Activated naive CD8-positive, alpha-beta T cell (primary cell): ENCODE data around the gene CLNS1A.
"Not testable (repeated sequence)": the region's sequence is repeated elsewhere in the genome, so short reads cannot be mapped to it uniquely, and the experiment has no call there.

ENCODE experiments used
- H3K27ac Mint-ChIP-seq: one replicate; pipeline ENCODE4 v1.8.0; 2021; ENCODE audit warnings: mixed read lengths
- H3K27me3 Mint-ChIP-seq: one replicate; pipeline ENCODE4 v1.8.0; 2021; ENCODE audit warnings: mixed read lengths
- H3K36me3 Mint-ChIP-seq: one replicate; pipeline ENCODE4 v1.8.0; 2021; ENCODE audit warnings: mixed read lengths
- H3K4me1 Mint-ChIP-seq: one replicate; pipeline ENCODE4 v1.8.0; 2021; ENCODE audit warnings: low read depth, mixed read lengths
- H3K4me3 Mint-ChIP-seq: one replicate; pipeline ENCODE4 v1.8.0; 2021; ENCODE audit warnings: mild to moderate bottlenecking, mixed read lengths
- H3K9me3 Mint-ChIP-seq: one replicate; pipeline ENCODE4 v1.8.0; 2021; ENCODE audit warnings: low read depth, mixed read lengths

Gene CLNS1A

GRCh38 chr11:77647654-77648305 is 10.2 kb upstream of the CLNS1A start:
- peaks cover 9% of the 10 kb centered on the region for H3K27me3 Mint-ChIP-seq
- no peaks in the 10 kb centered on the region for H3K36me3 Mint-ChIP-seq
- H3K9me3 Mint-ChIP-seq, result no peaks in the 10 kb centered on the region
- H3K27ac Mint-ChIP-seq, result no peak overlapping the region
- H3K4me1 Mint-ChIP-seq, result no peaks in the 10 kb centered on the region
- H3K4me3 Mint-ChIP-seq, result no peak overlapping the region

DNA sequence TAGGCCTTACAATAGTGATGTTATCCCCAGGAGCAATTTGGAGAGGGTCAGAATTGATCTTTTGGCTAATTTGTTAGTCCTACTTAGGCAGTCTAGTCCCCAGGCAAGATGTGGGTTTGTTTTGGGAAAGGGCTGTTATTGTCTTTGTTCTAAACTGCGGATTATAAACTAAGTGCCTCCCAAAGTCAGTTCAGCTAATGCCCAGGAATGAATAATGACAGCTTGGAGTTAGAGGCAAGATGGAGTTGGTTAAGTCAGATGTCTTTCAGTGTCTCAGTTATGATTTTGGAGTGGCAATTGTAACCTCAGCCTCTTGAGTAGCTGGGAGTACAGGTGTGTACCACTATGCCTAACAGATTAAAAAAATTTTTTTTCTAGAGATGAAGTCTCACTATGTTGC is 7.3 kb upstream of the CLNS1A start:
- H3K4me3 Mint-ChIP-seq, result no peak overlapping the region
- no peaks in the 10 kb centered on the region for H3K9me3 Mint-ChIP-seq
- no peaks in the 10 kb centered on the region for H3K4me1 Mint-ChIP-seq
- H3K27me3 Mint-ChIP-seq, result peaks cover 8% of the 10 kb centered on the region
- H3K36me3 Mint-ChIP-seq, result peaks cover 3% of the 10 kb centered on the region
- no peak overlapping the region for H3K27ac Mint-ChIP-seq

- Mint-ChIP-seq H3K27me3 (peaks cover 7% of the 10 kb centered on the region), H3K9me3 (no peaks in the 10 kb centered on the region), H3K4me1 (peaks cover 7% of the 10 kb centered on the region), H3K27ac (no peak overlapping the region), H3K36me3 (peaks cover 5% of the 10 kb centered on the region), H3K4me3 (no peak overlapping the region)
Measured at GRCh38 chr11:77642228-77642627, 4.6 kb upstream of the CLNS1A start.

DNA sequence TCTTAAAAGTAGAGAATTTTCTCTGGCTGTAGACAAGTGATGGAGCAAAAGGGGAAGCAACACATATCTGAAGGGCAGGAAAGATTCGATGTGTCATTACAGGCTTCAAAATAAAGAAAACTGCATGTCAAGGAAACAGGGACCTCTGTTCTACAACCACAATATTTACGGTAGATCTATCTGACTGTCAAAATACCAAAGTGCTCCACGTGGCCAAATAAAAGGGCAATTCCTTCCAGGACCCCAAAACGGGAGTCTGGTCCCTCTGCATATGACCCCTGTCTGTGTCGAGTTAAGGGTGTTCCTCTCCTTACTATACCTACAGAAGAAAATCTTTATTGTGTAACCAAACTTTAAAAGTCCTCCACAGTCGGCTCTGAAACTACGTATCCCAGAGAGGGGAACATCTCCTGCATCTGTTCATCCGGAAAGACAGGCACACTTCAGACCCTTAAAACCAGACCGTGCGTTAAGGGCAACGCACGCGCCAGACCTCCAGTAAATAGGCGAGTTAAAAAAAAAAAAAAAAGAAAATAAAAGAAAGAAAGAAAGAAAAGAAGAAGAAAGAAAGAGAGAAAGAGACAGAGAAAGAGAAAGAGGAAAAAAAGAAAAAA is 756 bp downstream of the CLNS1A start:
- Mint-ChIP-seq H3K36me3 (peaks cover 15% of the 10 kb centered on the region), H3K4me1 (peaks cover 45% of the 10 kb centered on the region), H3K9me3 (no peaks in the 10 kb centered on the region), H3K4me3 (peak overlapping the region; percentile 96), H3K27ac (peak overlapping the region; percentile 99), H3K27me3 (no peaks in the 10 kb centered on the region)

DNA sequence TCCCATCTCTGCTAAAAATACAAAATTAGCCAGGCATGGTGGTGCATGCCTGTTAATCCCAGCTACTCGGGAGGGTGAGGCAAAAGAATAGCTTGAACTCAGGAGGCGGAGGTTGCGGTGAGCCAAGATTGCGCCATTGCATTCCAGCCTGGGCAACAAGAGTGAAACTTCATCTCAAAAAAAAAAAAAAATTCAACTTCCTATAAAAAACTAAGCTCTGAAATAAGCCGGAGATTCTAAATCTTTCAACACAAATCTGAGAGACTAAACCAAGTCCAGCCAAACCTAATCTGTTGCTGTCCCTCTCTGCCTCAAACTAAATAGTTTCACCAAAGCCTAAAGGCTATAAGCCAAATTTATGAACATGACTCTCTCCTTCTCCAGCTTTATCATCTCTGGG is 3.7 kb downstream of the CLNS1A start:
- H3K9me3 Mint-ChIP-seq, H3K27me3 Mint-ChIP-seq: not testable (repeated sequence)
- H3K4me3 Mint-ChIP-seq, result peak overlapping the region; percentile 20
- peaks cover 58% of the 10 kb centered on the region for H3K4me1 Mint-ChIP-seq
- peaks cover 12% of the 10 kb centered on the region for H3K36me3 Mint-ChIP-seq
- H3K27ac Mint-ChIP-seq, result peak overlapping the region; percentile 64

DNA sequence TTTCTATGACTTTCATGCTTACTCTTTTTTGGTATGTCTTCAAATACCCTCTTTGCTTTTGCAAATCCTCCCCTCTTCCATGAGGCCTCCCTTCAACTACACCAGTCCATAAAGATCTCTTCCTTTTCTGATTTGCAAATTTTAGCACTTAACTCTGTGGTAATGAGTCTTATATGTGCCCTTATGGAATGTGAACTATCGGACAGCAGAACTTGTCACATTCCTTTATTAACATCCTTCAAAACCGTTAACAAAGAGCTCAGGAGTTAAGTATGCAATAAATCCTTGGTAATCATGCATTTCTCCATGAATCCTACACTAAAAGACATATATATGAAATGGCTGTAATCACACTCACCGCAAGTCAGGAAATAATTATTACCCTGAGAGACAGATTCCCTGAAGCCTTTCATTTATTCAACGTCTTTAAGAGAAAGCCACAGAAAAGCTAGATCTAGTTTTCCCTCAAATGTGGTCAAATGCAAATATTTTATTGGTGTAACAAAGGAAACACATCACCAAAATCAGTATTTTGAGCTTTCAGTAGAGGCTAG is 7.4 kb downstream of the CLNS1A start:
- no peak overlapping the region for H3K4me3 Mint-ChIP-seq

DNA sequence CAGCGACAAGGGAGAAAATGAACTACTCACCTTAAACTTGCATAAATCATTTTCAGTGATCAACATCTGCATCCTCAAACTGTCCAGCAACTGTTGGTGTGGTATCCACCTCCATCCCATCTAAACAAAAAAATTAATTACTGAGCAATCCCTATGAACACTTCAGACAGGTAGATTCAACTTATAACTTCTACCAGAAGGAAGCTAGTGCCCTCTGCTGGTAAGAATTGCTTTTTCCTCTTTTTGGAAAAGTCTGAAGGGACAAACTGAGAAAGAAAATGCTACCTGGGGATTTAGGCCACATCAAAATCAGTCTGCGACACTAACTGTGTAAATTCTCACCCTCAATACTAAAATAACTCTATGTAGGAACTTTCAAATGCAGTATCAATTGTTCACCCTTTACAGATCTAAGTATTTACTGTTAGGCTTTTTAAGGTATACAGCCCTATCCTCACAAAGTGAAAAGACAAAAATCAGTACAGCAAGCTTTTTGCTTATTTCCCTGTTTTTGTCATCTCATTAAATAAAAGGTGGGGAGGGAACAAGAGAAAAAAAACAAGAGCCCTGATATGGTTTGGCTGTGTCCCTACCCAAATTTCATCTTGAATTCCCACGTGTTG is 17.9 kb downstream of the CLNS1A start:
- no peaks in the 10 kb centered on the region for H3K9me3 Mint-ChIP-seq
- no peak overlapping the region for H3K27ac Mint-ChIP-seq
- no peaks in the 10 kb centered on the region for H3K4me1 Mint-ChIP-seq
- H3K4me3 Mint-ChIP-seq, result no peak overlapping the region
- H3K27me3 Mint-ChIP-seq, result no peaks in the 10 kb centered on the region
- H3K36me3 Mint-ChIP-seq, result peaks cover 16% of the 10 kb centered on the region

More for the DNA sequence above, 7.4 kb downstream of the CLNS1A start:
- Mint-ChIP-seq H3K4me1 (peaks cover 42% of the 10 kb centered on the region), H3K27ac (peak overlapping the region; percentile 12), H3K27me3 (no peaks in the 10 kb centered on the region), H3K9me3 (no peaks in the 10 kb centered on the region), H3K36me3 (peaks cover 8% of the 10 kb centered on the region)

DNA sequence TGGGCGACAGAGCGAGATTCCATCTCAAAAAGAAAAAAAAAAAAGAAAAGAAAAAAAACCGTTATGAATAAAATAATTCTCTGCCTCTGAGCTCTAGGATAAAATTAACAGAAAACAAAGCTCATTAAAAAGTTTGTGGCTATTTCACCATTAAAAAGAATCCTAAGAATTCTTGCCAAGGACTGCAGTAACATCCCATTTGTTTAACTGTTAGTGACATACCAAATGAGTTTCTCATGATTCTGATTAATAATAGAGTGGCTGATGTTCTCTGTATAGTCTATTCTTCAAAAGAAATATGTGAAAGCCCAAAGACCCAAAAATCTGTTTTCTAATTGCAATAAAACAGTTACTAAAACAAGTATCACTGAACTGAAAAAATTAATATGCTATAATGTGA is 19.7 kb downstream of the CLNS1A start:
- Mint-ChIP-seq H3K4me3 (no peak overlapping the region), H3K9me3 (no peaks in the 10 kb centered on the region), H3K27me3 (no peaks in the 10 kb centered on the region), H3K36me3 (peaks cover 14% of the 10 kb centered on the region), H3K4me1 (no peaks in the 10 kb centered on the region), H3K27ac (no peak overlapping the region)

DNA sequence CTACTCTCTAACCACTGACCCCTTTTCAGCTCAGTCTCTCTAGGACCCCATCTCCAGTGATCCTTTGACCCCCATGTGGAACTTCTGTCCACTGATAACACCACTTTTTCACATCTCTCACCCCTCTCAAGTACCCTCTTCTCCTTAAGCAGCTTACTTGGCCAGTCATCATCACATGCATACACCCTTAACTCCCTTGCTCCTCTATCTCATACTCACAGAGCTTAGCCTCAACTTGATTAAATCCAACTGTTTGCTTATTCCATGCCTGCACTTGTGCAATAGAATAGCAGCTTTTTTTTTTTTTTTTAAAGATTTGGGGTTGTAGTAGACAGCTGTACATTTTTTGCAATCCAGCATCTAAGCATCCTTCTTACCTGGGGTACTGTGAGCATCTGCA is 25.7 kb downstream of the CLNS1A start:
- Mint-ChIP-seq H3K27me3 (no peaks in the 10 kb centered on the region), H3K4me1 (no peaks in the 10 kb centered on the region), H3K36me3 (peaks cover 9% of the 10 kb centered on the region), H3K27ac (no peak overlapping the region), H3K4me3 (no peak overlapping the region), H3K9me3 (no peaks in the 10 kb centered on the region)

DNA sequence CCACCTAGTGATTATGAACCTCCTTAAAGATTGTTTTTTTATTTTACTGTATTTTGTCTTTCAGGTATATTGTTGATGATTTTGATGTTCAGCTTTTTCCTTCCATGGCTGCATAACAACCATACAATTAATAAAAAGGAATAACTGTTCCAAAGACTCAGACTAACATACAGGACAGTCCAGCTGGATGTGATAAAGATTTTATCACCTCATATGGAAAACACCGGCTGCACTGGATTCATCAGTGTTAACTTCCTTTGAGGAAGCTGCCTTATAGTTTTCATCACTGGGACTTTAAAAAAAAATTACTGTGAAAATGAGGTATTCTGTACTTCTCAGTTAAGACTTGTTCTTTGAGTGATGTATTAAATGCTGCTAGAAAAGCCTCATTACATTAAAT is 28.4 kb downstream of the CLNS1A start:
- Mint-ChIP-seq H3K4me3 (no peak overlapping the region), H3K27me3 (no peaks in the 10 kb centered on the region), H3K4me1 (no peaks in the 10 kb centered on the region), H3K27ac (no peak overlapping the region), H3K36me3 (peaks cover 2% of the 10 kb centered on the region), H3K9me3 (no peaks in the 10 kb centered on the region)

GRCh38 chr11:77604281-77604680 is 33.3 kb downstream of the CLNS1A start:
- H3K4me1 Mint-ChIP-seq, result no peaks in the 10 kb centered on the region
- H3K27ac Mint-ChIP-seq, result no peak overlapping the region
- H3K36me3 Mint-ChIP-seq, result no peaks in the 10 kb centered on the region
- H3K4me3 Mint-ChIP-seq, result no peak overlapping the region
- no peaks in the 10 kb centered on the region for H3K9me3 Mint-ChIP-seq
- H3K27me3 Mint-ChIP-seq, result no peaks in the 10 kb centered on the region

GRCh38 chr11:77602381-77603088 is 35.1 kb downstream of the CLNS1A start:
- Mint-ChIP-seq H3K27ac (no peak overlapping the region), H3K27me3 (no peaks in the 10 kb centered on the region), H3K9me3 (no peaks in the 10 kb centered on the region), H3K4me3 (no peak overlapping the region), H3K4me1 (no peaks in the 10 kb centered on the region), H3K36me3 (no peaks in the 10 kb centered on the region)

- H3K4me1 Mint-ChIP-seq, result no peaks in the 10 kb centered on the region
- no peak overlapping the region for H3K4me3 Mint-ChIP-seq
Measured at GRCh38 chr11:77598195-77598594, 39.4 kb downstream of the CLNS1A start.

GRCh38 chr11:77596626-77597025 is 41.0 kb downstream of the CLNS1A start:
- H3K4me3 Mint-ChIP-seq, result no peak overlapping the region

More at GRCh38 chr11:77598195-77598594, 39.4 kb downstream of the CLNS1A start:
- Mint-ChIP-seq H3K27me3 (no peaks in the 10 kb centered on the region), H3K36me3 (no peaks in the 10 kb centered on the region), H3K9me3 (no peaks in the 10 kb centered on the region), H3K27ac (no peak overlapping the region)

GRCh38 chr11:77593883-77594282 is 43.7 kb downstream of the CLNS1A start:
- Mint-ChIP-seq H3K4me3 (no peak overlapping the region), H3K4me1 (peaks cover 13% of the 10 kb centered on the region), H3K36me3 (no peaks in the 10 kb centered on the region), H3K27ac (no peak overlapping the region), H3K9me3 (no peaks in the 10 kb centered on the region), H3K27me3 (no peaks in the 10 kb centered on the region)

More at GRCh38 chr11:77596626-77597025, 41.0 kb downstream of the CLNS1A start:
- no peaks in the 10 kb centered on the region for H3K9me3 Mint-ChIP-seq
- H3K27ac Mint-ChIP-seq, result no peak overlapping the region
- H3K4me1 Mint-ChIP-seq, result no peaks in the 10 kb centered on the region
- no peaks in the 10 kb centered on the region for H3K36me3 Mint-ChIP-seq
- no peaks in the 10 kb centered on the region for H3K27me3 Mint-ChIP-seq
